Cortex of kidney (tissue), 1 donor: Measurements from ENCODE around the gene DIAPH1.

Source experiments
- DNase-seq: peaks from one replicate; lab custom pipeline; 2025; lab: John Stamatoyannopoulos, UW

The DIAPH1 gene

GRCh38 chr5:141560725-141561483, 57.9 kb downstream of the DIAPH1 start:
- DNase-seq: no peak

GRCh38 chr5:141560151-141560550, 58.6 kb downstream of the DIAPH1 start:
- no peak for DNase-seq

GRCh38 chr5:141559461-141559860, 59.3 kb downstream of the DIAPH1 start:
- DNase-seq: no peak

GRCh38 chr5:141558150-141558549, 60.6 kb downstream of the DIAPH1 start:
- no peak for DNase-seq

- DNase-seq: no peak
These were observed 61.1 kb downstream of the DIAPH1 start for GRCh38 chr5:141557681-141558136.

- no peak for DNase-seq
These were observed 70.9 kb downstream of the DIAPH1 start for GRCh38 chr5:141547921-141548320.

GRCh38 chr5:141547488-141547887, 71.3 kb downstream of the DIAPH1 start:
- DNase-seq: no peak

GRCh38 chr5:141543053-141543452, 75.7 kb downstream of the DIAPH1 start:
- no peak for DNase-seq

- no peak for DNase-seq
These were observed 84.1 kb downstream of the DIAPH1 start for GRCh38 chr5:141534492-141535213.

GRCh38 chr5:141533897-141534296, 84.9 kb downstream of the DIAPH1 start:
- DNase-seq: no peak

GRCh38 chr5:141532726-141533125, 86.1 kb downstream of the DIAPH1 start:
- no peak for DNase-seq

- no peak for DNase-seq
These were observed 88.9 kb downstream of the DIAPH1 start for GRCh38 chr5:141529873-141530272.

- no peak for DNase-seq
These were observed 89.8 kb downstream of the DIAPH1 start for GRCh38 chr5:141529002-141529401.

- no peak for DNase-seq
These were observed 90.4 kb downstream of the DIAPH1 start for GRCh38 chr5:141528291-141528984.

- DNase-seq: no peak
These were observed 91.4 kb downstream of the DIAPH1 start for GRCh38 chr5:141527426-141527825.

GRCh38 chr5:141525653-141526052, 93.1 kb downstream of the DIAPH1 start:
- no peak for DNase-seq

- no peak for DNase-seq
These were observed 93.9 kb downstream of the DIAPH1 start for GRCh38 chr5:141524604-141525597.

- DNase-seq: no peak
These were observed 94.8 kb downstream of the DIAPH1 start for GRCh38 chr5:141523991-141524390.

- no peak for DNase-seq
These were observed 96.5 kb downstream of the DIAPH1 start for GRCh38 chr5:141522301-141522700.

- DNase-seq: no peak
These were observed 97.5 kb downstream of the DIAPH1 start for GRCh38 chr5:141521244-141521781.
